Measurements from ENCODE around the gene SEMA5A. TPM values are rescaled to one million over a fixed set of nuclear protein-coding genes. Genes with fewer than 3 reads are reported as not detected.

SEMA5A gene
- polyA plus RNA-seq, 1 donor from 2014 or later: 3.2 TPM

DNA sequence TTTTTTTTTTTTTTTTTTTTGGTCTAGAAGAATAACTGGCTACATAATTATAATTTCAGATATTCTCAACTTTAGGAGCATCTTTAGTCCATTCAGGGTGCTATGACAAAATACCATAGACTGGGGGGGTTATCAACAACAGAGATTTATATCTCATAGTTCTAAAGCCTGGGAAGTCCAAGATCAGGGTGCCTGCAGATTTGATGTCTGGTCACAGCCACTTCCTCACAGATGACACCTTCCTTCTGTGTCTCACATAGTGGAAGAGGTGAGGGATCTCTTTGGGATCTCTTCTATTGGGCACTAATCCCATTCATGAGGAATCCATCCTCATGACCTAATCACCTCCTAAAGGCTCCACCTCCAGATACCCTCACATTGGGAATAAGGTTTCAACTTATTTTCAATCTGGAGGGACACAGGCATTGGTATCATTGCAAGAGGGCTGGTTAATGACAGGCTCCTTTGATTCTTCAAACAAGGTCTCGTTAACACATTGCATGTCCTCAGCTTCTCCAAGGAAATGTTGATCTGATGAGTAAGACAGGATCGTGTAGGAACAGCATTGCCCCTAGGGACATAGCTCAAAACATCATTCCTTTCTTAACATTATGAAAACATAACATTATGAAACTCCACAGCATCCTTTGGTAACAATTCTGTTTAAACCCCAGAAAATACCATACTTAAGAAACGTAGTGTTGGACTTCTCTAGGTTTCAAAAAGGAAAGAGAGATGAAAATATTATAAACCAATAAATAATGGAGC is 372.4 kb downstream of the SEMA5A start:
- Histone ChIP-seq H4K20me1 (ENCODE audit: insufficient read depth) (no peaks in the 10 kb centered on the region), H3K9me2 (ENCODE audit: insufficient read depth, low read length) (no peaks in the 10 kb centered on the region), H3K36me3 (ENCODE audit: insufficient read depth, low read length) (no peaks in the 10 kb centered on the region), H3K9ac (ENCODE audit: low read length) (no peak overlapping the region), H3K9me3 (ENCODE audit: low read length) (no peaks in the 10 kb centered on the region), H3K27ac (ENCODE audit: low read length) (no peak overlapping the region), H3K4me2 (ENCODE audit: low read length) (no peak overlapping the region), H2AFZ (ENCODE audit: low read depth, low read length) (no peak overlapping the region), H3K79me2 (replicated peaks; ENCODE audit: insufficient read depth, low read length) (no peaks in the 10 kb centered on the region), H3K4me3 (ENCODE audit: low read length) (no peak overlapping the region), H3K27me3 (ENCODE audit: insufficient read depth, low read depth, low read length) (no peaks in the 10 kb centered on the region), H3F3A (ENCODE audit: insufficient read depth, low read length, poor library complexity, severe bottlenecking) (no peaks in the 10 kb centered on the region)
- TF ChIP-seq RAD21 (conservative IDR thresholded peaks at IDR 0.05) (no peak), MXI1 (conservative IDR thresholded peaks at IDR 0.05; ENCODE audit: poor library complexity, severe bottlenecking) (no peak), EZH2 (IDR thresholded peaks at IDR 0.05; ENCODE audit: borderline replicate concordance, insufficient read depth, low read length, poor library complexity, severe bottlenecking) (no peak), TAF1 (IDR thresholded peaks at IDR 0.05; ENCODE audit: low read depth) (no peak), POLR2AphosphoS5 (IDR thresholded peaks at IDR 0.05) (no peak)
- TF ChIP-seq, protein P1, sequence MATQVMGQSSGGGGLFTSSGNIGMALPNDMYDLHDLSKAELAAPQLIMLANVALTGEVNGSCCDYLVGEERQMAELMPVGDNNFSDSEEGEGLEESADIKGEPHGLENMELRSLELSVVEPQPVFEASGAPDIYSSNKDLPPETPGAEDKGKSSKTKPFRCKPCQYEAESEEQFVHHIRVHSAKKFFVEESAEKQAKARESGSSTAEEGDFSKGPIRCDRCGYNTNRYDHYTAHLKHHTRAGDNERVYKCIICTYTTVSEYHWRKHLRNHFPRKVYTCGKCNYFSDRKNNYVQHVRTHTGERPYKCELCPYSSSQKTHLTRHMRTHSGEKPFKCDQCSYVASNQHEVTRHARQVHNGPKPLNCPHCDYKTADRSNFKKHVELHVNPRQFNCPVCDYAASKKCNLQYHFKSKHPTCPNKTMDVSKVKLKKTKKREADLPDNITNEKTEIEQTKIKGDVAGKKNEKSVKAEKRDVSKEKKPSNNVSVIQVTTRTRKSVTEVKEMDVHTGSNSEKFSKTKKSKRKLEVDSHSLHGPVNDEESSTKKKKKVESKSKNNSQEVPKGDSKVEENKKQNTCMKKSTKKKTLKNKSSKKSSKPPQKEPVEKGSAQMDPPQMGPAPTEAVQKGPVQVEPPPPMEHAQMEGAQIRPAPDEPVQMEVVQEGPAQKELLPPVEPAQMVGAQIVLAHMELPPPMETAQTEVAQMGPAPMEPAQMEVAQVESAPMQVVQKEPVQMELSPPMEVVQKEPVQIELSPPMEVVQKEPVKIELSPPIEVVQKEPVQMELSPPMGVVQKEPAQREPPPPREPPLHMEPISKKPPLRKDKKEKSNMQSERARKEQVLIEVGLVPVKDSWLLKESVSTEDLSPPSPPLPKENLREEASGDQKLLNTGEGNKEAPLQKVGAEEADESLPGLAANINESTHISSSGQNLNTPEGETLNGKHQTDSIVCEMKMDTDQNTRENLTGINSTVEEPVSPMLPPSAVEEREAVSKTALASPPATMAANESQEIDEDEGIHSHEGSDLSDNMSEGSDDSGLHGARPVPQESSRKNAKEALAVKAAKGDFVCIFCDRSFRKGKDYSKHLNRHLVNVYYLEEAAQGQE (IDR thresholded peaks at IDR 0.05; ENCODE audit: borderline replicate concordance): no peak

DNA sequence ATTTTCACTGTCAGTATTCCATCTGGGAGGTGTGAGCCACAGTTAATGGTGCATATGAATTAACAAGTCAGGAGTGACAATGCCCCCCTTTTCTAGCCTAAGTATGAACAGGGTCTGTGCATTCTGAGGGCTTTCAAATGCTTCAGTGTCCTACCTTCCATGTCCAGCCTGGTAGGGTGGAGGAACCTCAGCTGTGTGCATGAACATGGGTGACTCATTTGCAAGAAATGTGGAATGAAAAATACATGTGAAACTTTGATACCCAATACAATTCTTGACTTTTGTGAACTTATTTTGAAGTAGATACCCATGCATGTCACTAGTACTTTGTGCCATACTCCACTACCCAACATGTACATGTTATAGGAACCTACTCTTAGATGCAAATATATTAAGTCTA is 375.8 kb downstream of the SEMA5A start:
- Histone ChIP-seq H2AFZ (ENCODE audit: low read depth, low read length) (no peak overlapping the region), H3K27ac (ENCODE audit: low read length) (no peak overlapping the region), H3K9me3 (ENCODE audit: low read length) (no peaks in the 10 kb centered on the region), H3F3A (ENCODE audit: insufficient read depth, low read length, poor library complexity, severe bottlenecking) (no peaks in the 10 kb centered on the region), H3K4me3 (ENCODE audit: low read length) (no peak overlapping the region), H3K36me3 (ENCODE audit: insufficient read depth, low read length) (no peaks in the 10 kb centered on the region), H3K9ac (ENCODE audit: low read length) (no peak overlapping the region), H3K27me3 (ENCODE audit: insufficient read depth, low read depth, low read length) (no peaks in the 10 kb centered on the region), H3K9me2 (ENCODE audit: insufficient read depth, low read length) (no peaks in the 10 kb centered on the region), H4K20me1 (ENCODE audit: insufficient read depth) (no peaks in the 10 kb centered on the region), H3K4me2 (ENCODE audit: low read length) (no peak overlapping the region), H3K79me2 (replicated peaks; ENCODE audit: insufficient read depth, low read length) (no peaks in the 10 kb centered on the region)
- TF ChIP-seq RAD21 (conservative IDR thresholded peaks at IDR 0.05) (no peak), EP300 (conservative IDR thresholded peaks at IDR 0.05; ENCODE audit: poor library complexity, severe bottlenecking) (no peak), TAF1 (IDR thresholded peaks at IDR 0.05; ENCODE audit: low read depth) (no peak), SMC3 (conservative IDR thresholded peaks at IDR 0.05; ENCODE audit: poor library complexity) (no peak), MXI1 (conservative IDR thresholded peaks at IDR 0.05; ENCODE audit: poor library complexity, severe bottlenecking) (no peak), EZH2 (IDR thresholded peaks at IDR 0.05; ENCODE audit: borderline replicate concordance, insufficient read depth, low read length, poor library complexity, severe bottlenecking) (no peak), POLR2AphosphoS5 (IDR thresholded peaks at IDR 0.05) (no peak)
- TF ChIP-seq, protein P2, sequence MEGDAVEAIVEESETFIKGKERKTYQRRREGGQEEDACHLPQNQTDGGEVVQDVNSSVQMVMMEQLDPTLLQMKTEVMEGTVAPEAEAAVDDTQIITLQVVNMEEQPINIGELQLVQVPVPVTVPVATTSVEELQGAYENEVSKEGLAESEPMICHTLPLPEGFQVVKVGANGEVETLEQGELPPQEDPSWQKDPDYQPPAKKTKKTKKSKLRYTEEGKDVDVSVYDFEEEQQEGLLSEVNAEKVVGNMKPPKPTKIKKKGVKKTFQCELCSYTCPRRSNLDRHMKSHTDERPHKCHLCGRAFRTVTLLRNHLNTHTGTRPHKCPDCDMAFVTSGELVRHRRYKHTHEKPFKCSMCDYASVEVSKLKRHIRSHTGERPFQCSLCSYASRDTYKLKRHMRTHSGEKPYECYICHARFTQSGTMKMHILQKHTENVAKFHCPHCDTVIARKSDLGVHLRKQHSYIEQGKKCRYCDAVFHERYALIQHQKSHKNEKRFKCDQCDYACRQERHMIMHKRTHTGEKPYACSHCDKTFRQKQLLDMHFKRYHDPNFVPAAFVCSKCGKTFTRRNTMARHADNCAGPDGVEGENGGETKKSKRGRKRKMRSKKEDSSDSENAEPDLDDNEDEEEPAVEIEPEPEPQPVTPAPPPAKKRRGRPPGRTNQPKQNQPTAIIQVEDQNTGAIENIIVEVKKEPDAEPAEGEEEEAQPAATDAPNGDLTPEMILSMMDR (IDR thresholded peaks at IDR 0.05; ENCODE audit: poor library complexity, severe bottlenecking): no peak
- TF ChIP-seq, protein P1 (IDR thresholded peaks at IDR 0.05; ENCODE audit: borderline replicate concordance): no peak
